Stimulated activated CD4-positive, alpha-beta T cell treated with anti-CD3 and anti-CD28 coated beads, Interleukin-2, amount 100 ng/mL, for 48 hours (primary cell): ENCODE results near the gene PPID.
"Not testable (repeated sequence)": the region's sequence is repeated elsewhere in the genome, so short reads cannot be mapped to it uniquely, and the experiment has no call there.

Experiments
- DNase-seq, 2 donors: peaks; one replicate each; pipeline ENCODE4 v3.0.0-alpha.2; 2020

Gene PPID

DNA sequence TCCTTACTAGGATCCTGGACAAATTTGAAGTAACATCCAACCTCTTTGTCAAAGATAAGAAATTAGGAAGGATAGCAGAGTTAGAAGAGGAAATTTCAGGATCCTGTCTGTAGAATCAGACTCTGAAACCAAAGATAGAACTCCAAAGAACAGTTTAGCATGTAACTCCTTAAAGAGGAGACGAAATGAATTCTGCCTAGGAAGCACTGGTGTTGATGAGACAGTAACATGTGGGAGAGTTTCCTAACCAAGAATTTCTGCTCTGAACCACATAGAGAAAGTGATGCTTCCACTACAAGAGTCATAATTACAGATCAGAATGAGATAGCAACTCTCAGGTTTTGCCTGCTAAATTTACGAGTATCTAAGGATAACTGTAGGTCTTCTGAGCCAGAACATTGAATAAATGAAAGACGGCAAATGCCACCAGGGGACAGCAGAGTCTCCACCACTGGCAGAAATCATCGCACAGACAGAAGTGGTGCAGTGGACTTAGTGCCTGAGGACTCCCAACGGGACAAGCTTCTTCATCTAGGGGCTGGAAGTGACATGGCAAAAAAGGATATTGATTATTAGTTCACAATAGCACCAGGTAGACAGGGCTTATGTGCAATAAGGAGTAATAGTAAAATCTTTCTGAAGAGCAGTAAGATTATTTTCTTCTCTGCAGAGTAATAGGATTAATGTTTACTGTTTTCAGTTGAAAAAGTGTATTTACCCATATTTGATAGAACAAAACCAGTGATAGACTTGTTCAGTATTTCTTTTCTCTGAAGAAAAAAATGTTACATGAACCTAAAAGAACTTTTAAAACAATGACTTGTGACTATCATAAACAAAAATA lies 6.7 kb upstream of the PPID start:
- DNase-seq: peak; percentile 27 to 38

DNA sequence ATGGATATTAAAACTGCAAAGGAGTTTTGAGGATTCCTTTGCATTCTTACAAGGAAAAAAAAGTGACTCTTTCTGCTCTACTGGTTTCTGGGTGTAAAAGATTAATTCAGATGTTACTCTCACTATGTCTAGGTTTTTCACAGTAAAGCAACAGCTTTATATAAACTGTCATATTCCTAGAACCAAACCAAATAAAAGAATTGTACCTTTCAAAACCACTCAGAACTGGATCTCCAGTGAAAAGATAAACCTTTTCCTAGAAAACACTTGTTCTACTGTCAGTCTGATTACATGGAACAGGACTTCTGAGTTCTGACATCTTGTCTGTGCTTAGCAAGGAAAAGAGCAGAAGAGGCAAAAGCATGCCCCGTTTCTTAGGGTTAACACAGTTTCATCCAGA lies 5.0 kb upstream of the PPID start:
- DNase-seq: no peak

DNA sequence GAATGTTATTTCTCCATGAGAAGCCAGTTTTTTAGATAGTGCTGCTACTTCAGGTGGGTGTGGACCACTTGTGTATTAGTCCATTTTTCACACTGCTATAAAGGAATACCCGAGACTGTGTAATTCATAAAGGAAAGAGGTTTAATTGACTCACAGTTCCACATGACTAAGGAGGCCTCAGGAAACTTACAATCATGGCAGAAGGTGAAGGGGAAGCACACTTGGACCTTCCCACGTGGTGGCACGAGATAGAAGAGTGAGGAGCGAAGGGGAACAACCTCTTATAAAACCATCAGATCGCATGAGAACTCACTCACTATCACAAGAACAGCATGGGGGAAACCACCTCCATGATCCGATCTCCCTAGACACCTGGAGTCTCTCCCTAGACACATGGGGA lies 3.4 kb upstream of the PPID start:
- no peak for DNase-seq

DNA sequence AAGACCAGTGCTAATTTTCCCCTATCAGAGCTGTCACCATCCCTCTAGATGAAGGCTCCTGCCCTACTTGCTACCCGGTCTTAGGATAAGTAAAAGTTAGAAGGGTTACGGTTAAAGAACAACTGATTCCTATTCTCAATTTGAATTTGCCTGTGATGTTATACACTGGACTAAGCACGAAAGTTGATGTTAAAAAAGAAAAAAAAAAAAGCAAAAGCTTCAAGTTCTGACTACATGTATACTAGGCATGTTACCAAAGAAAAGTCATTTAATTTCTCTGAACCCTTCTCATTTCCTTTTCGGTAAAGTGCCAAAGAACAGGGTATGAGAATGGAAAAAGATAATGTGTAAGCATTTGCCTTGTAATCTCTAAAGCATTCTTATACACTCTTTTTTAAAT lies 1.4 kb upstream of the PPID start:
- DNase-seq: no peak

- DNase-seq: no peak
Observed at GRCh38 chr4:158722291-158722916, 792 bp downstream of the PPID start.

GRCh38 chr4:158721680-158722079 lies 1.5 kb downstream of the PPID start:
- no peak for DNase-seq

DNA sequence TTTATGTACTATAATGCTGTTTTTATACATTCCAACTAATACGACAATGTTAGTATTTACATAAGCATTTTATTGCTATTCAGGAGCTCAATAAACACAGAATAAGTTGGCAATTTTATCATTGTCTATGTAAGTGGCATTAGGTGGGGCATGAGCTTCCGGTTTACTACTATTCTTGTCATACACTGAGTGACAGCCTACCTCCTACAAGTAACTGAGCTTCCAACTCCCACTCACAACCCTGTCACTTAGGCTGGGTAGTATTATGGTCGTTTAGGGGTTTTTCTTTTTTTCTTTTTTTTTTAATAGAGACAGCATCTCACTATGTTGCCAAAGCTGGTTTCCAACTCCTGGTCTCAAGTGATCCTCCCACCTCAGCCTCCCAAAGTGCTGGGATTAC lies 7.4 kb downstream of the PPID start:
- DNase-seq: no peak

DNA sequence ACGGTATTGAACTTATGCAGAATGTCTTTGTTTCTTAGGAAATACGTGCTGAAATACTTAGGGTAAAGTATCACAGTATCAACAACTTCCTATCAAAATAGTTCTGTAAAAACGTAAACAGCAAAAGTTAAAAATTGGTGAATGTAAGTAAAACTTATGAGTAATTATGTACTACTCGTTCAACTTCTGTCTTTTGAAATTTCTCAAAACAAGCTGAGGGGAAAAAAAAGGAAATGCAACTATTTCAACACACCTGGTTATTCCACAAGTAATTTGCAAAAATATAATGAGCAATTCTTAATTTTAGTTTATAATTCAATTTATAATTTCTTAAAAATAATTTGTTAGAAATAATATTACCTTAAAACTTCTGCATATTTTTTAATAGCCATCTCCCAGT lies 8.3 kb downstream of the PPID start:
- no peak for DNase-seq

DNA sequence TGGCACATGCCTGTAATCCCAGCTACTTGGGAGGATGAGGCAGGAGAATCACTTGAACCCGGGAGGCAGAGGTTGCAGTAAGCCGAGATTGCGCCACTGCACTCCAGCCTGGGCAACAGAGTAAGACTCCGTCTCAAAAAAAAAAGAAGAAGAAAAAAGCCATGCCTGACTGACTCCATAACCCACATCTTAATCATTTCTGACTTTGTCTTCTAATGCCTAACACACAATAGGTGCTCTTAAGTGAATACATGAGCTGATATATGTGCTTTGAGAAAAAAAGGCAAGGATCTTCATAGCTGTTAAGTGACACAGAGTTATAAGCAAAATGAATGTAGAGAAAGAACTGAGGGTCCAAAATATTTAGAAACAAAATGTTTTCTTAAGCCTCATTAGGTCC lies 10.6 kb downstream of the PPID start:
- DNase-seq: not testable (repeated sequence)

DNA sequence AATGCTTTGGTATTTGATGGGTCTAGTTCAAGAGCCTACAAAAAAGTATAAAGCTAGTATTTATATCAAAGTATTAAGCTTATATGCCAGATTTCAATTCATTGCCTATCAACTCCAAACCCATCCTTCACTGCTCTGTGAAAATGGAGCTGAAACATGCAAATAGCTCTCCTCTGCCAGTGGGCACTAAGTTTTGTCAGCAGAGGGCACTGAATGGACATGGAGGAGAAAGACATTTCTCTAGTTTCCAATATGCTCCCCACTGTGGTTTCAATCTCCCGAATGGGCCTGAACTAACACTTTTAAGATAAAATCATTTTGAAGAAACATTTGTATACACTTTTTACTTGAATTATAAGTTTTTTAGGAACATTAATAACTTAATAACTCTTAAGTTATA lies 12.4 kb downstream of the PPID start:
- DNase-seq: no peak

DNA sequence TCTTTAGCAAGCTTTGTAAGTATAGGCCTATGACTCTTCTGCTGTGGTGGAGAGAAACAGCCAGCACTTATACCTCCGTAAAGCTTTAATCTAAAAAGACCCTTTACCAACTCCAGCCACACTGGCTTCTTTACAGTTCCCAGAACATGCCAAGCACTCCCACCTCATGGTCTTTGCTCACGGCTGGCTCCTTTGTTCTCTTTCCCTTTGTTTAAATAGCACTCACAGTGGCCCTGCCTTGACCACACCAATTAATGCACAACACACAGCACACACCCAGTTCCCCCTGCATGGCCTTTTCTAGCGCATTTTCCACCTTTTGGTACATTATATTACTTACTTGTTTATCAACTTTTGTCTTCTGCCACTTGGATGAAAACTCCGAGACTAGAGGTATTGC lies 18.9 kb downstream of the PPID start:
- DNase-seq: no peak

- no peak for DNase-seq
Observed at GRCh38 chr4:158688813-158689212, 34.4 kb downstream of the PPID start.

DNA sequence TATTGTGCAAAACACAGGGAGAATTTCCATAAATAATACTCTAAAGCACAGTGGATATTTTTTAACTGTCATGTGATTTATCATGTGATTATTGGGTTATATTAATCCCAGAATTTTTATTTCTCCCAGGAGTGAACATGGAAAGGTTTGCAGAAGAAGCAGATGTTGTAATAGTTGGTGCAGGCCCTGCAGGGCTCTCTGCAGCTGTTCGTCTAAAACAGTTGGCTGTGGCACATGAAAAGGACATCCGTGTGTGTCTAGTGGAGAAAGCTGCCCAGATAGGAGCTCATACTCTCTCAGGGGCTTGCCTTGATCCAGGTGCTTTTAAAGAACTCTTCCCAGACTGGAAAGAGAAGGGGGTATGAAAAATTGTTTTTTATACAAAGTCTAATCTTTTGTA lies 41.1 kb downstream of the PPID start:
- no peak for DNase-seq

- DNase-seq: no peak
Observed at GRCh38 chr4:158681629-158682028, 41.6 kb downstream of the PPID start.

- DNase-seq: no peak
Observed at GRCh38 chr4:158678767-158679166, 44.4 kb downstream of the PPID start.

GRCh38 chr4:158676076-158676475 lies 47.1 kb downstream of the PPID start:
- no peak for DNase-seq

- DNase-seq: no peak
Observed at GRCh38 chr4:158673633-158674032, 49.6 kb downstream of the PPID start.

- DNase-seq: peak; percentile 92 to 96
Observed at GRCh38 chr4:158671915-158672806, 51.0 kb downstream of the PPID start, which contains the start of gene ETFDH. ETFDH (plus strand) TSS chr4:158672296; CDS start chr4:158672457, 161 bp downstream.

DNA sequence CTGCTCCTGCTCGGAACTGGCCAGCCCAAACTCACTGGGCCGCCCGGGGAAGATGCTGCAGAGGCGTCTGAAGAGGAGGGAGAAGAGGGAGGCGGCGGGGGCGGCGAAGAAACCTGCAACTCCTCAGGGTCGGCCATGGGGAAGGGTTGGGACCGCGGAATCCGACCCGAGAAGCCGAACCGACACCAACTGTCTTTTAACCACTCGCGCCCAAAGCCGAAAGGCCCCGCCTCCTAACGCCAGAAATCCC lies 51.6 kb downstream of the PPID start, which contains the start of gene C4orf46:
Gene C4orf46, minus strand, starts transcription at position 223 of the 250 bp plus-strand sequence. Its CDS starts 86 bp downstream, at position 137.
- no peak for DNase-seq

DNA sequence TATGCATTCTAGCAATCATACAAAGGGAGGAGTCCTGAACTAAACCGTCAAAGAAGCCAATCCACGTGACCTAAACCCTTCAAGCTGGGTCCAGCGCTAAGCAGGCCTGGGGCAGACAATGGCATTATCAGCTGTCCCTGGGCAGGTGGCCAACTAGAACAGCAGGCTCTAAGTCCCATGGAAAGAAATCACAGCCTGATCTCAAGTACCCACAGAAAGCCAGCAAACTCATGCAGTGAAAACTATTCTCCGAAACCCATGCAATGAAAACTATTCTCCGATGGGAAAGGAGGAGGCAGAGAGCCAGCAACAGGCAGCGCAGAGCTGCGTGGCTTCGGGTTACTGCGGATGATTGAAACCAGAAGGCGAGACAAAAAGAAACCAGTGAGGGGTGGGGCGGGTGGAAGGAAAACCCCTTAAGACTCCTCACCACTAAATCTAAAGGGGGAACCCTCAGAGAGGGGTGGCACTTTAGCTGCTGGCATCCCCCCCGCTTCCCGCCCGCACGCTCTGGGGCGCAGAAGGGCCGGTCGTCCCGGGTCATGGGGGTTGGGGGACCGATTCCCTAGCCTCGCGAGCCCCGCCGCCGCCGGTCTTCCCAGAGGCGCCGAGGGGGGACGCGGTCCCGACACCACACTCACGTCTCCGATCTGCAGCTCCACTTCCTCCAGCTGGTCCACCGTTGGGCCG lies 52.1 kb downstream of the PPID start:
- DNase-seq: peak; percentile 41 to 46

- no peak for DNase-seq
Observed at GRCh38 chr4:158669310-158669709, 53.9 kb downstream of the PPID start.

DNA sequence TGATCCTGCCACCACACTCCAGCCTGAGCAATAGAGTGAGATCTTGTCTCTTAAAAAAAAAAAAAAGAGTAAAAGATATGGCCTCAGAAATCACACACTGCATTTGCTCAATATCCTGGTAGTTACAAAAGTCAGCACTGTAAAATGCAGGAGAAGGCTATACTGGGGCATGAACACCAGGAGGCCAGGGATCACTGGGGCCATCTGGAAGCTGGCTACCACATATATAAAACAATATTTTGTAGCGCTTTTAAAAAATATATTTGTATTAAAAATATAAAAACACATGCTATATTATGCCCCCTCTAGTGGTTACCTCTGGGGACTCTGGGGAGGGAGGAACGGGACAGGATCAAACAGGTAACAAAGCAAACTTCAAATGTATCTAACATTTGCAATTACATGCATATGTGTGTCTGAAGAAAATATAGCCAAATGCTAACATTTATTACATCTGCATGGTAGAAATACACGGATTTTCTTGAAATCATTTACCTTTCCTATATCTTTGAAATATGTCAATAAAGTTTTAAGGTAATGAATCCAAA lies 55.5 kb downstream of the PPID start:
- DNase-seq: peak in 1 of 2 donors; percentile 18

GRCh38 chr4:158666892-158667291 lies 56.3 kb downstream of the PPID start:
- no peak for DNase-seq
